HG03460 (cell line): ENCODE data around the gene EPB41L2.
"Not testable (repeated sequence)": the region's sequence is repeated elsewhere in the genome, so short reads cannot be mapped to it uniquely, and the experiment has no call there.

Experiments used
- ATAC-seq: cut with Tn5 transposase; IDR thresholded peaks from one replicate; pipeline ENCODE4 v1.9.1; 2021; ENCODE audit not compliant: unreplicated experiment

The EPB41L2 gene

DNA sequence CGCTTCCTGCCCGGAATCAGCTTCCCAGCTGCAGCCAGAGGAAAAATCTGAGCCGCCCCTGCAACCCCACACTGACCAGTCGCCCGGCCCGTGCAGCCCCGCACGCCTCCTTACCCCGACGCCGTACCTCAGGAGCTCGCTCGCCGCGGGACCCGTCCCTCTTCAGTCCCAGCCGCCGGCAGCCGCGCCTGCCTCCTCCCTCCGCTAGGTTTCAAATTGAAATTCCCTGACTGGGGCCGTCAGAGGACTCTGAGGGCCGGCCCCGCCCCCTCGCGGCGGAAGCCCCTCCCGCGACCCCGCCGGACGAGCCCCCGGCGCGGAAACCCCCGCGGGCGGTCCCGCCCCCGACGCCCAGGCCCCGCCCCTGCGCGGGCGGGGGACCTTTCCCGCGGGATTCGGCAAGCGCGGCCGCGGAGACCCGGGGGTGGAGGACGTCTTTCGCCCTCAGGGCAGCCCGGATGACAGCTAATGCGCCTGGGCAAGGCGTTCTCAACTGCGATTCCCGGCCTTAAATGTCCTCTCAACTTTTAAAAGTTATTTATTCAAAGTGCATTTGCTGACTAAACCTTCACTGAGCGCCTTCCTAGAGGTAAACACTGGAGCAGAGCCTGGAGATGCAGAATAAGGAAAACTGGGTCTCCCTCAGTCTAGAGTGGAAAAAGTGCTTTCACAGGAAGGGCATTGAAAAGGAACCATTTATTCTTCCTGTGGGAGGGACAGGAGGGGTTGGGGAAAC, at the start of gene EPB41L2:
EPB41L2 (minus strand) TSS at position 218 of the 736 bp plus-strand sequence. CDS start 106,760 bp downstream, outside the sequence.
- peak; percentile 74 for ATAC-seq

DNA sequence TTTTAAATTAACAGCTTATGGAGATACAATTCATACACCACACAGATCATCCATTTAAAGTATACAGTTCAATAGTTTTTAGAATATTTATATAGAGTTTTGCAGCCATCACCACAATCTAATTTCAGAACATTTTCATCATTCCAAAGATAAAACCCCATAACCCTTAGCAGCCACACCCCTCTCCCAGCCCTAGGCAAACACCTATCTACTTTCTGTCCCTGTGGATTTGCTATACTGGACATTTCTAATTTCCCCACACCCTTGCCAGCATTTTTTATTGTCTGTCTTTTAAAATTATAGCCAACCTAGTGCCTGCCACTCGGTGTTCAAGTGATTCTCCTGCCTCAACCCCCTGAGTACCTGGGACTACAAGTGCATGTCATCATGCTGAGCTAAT, 49.2 kb upstream of the EPB41L2 start:
- ATAC-seq: no peak

DNA sequence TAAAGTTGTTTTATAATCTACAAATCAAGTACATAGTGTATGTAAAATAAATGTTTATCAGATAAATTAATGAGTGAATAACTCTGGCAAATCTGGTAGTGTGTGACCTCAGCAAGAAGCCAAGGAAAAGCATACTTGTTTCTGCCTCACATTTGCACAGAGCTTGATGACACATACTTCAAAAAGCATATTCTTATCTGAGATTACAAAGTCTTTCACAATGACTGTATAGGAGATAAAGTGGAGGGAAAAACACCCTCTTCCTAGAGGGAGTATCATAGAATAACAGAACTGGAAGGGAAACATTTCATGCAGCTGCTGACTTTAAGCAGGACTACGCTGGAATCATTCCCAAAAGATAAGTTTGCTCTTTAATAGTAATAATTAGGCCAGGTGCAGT, 44.1 kb upstream of the EPB41L2 start:
- ATAC-seq: no peak

DNA sequence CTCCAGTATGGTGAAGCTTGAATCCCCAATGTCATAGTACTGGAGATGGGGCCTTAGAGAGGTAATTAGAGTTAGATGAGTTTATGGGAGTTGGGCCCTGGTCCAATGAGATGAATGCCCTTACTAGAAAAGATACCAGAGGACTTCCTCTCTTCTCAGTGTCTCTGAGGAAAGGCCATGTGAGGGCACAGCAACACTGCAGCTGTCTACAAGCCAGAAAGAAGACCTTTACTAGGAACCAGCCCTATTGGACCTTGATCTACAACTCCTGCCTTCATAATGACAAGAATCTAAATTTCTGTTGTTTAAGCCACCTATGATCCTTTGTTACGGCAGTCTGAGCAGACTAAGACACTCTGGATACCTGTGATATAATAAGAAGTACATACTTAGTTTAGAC, 40.9 kb upstream of the EPB41L2 start:
- ATAC-seq: no peak

DNA sequence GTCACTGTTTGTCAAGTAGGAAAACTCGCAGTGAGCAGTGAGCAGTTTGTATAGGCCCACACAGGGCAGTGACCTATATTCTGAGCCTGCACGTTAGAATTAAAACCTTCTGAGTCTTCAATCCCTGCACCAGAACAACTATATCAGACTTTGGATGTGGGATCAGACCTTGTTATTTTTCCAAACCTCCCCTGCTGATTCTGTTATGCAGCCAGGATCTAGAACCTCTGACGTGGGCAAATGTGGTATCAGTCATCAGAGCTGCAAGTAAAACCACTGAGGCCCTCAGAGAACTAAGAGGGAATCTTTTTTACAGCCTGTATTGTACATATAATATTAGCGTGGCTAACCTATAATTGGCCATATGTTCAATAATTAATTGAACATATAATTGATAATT, 40.3 kb upstream of the EPB41L2 start:
- no peak for ATAC-seq

DNA sequence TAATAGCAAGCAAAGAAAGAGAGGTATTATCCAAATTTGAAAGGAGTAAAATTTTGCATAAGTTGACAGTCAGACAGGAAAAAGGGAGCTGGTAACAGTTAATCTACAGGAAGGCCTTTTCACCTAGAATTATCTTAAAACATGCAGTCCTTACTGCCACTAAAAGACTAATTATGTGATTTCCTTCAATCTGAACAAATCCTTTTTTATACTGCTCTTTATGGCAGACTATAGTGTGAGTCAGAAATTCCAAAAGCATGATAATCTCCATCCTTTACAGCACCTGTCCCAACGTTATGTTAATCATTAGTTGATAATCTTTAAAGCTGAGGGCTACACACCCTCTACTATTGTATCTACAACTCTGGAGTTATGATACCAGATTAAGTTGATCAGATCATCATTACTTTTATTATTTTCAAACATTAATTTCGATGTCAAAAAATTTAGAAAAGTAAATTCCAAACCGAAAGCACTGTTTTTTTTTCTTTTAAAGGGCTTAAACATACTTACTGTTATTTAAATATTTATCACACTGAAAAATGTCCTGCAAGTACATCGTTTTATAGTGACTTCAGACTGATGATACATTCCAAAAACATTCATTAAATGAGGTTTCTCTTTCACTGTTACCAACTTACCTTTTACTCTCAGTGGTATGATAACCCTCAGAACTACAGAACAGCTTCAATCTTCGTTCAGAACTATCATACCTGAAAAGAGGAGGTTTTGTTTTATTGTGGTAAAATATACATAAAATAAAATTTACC, 39.1 kb upstream of the EPB41L2 start:
- ATAC-seq: no peak

DNA sequence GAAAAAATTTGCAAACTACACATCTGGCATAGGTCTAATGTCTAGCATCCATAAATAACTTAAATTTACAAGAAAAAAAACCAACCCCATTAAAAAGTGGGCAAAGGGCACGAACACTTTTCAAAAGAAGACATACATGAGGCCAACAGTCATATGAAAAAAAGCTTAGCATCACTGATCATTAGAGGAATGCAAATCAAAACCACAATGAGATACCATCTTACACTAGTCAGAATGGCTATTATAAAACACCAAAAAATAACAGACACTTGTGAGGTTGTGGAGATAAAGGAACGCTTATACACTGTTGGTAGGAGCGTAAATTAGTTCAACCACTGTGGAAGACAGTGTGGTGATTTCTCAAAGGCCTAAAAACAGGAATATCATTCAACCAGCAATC, 33.7 kb upstream of the EPB41L2 start:
- ATAC-seq: no peak

DNA sequence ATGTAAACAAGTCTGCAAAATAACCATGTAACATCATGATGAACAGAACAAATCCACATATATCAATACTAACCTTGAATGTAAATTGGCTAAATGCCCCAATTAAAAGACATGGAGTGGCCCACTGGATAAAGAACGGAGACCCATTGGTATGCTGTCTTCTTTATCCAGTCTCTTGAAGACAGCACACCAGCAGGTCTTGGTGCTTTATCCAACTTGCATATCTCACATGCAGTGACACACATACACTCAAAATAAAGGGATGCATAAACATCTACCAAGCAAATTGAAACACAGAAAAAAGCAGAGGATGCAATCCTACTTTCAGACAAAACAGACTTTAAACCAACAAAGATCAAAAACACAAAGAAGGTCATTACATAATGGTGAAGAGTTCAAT, 30.3 kb upstream of the EPB41L2 start:
- ATAC-seq: no peak

DNA sequence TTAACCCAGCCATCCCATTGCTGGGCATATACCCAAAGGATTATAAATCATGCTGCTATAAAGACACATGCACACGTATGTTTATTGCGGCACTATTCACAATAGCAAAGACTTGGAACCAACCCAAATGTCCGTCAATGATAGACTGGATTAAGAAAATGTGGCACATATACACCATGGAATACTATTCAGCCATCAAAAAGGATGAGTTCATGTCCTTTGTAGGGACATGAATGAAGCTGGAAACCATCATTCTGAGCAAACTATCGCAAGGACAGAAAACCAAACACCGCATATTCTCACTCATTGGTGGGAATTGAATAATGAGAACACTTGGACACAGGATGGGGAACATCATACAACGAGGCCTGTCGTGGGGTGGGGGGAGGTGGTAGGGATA, 28.9 kb upstream of the EPB41L2 start:
- ATAC-seq: not testable (repeated sequence)

DNA sequence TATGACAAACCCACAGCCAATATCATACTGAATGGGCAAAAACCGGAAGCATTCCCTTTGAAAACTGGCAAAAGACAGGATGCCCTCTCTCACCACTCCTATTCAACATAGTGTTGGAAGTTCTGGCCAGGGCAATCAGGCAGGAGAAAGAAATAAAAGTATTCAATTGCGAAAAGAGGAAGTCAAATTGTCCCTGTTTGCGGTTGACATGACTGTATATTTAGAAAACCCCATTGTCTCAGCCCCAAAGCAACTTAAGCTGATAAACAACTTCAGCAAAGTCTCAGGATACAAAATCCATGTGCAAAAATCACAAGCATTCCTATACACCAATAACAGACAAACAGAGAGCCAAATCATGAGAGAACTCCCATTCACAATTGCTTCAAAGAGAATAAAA, 27.3 kb upstream of the EPB41L2 start:
- ATAC-seq: not testable (repeated sequence)

DNA sequence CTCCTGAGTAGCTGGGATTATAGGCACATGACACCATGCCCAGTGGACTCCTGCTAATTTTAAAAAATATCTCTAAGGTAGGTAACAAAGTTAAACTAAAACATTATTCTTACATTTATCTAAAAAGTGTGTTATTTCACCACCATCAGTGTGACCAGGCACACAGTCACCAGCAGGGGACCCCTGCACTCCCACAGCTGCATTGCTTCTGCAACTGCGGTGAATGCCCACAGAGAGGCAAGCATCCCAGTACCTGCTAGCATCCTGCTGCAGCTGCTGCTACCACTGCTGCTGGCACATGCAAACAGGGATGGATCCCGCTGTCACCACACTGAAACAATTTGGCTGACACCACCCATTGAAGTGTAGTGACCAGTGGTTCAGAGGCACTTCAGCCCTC, 21.9 kb upstream of the EPB41L2 start:
- no peak for ATAC-seq

DNA sequence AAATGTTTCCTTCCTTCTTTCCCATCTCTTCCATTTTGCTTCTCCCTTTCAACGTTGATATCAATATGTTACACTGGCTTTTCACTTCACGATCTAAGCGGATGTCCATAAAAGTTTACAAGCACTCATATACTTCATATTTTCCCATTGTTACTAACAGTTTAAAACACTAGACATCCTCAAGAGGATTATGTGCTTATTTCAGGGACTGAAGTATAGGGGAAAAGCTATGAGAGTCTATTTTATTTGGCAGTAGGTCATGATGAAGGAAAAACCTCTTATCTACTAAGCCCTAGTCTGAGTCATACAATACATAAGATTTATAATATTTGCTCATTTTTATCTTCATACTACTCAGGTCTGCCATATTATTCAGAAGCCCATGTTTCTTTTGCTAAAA, 20.6 kb upstream of the EPB41L2 start:
- no peak for ATAC-seq

DNA sequence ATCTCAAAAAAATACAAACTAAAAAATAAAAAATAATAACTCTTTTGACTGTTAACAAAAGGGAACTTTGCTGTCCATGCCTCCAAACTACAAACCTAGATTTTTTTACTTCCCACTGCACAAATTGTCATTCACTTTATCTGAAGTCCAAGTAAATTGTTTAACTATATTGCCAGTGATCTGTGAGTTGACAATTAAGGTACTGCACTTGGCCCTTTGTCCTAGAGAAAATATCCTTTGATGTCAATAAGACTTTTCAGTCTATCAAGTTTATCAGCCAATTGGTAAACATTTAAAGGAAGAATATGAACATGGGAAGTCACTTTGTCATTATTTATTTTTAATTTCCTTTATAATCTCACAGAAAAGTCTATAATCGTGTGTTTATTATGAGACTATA, 19.3 kb upstream of the EPB41L2 start:
- ATAC-seq: no peak

DNA sequence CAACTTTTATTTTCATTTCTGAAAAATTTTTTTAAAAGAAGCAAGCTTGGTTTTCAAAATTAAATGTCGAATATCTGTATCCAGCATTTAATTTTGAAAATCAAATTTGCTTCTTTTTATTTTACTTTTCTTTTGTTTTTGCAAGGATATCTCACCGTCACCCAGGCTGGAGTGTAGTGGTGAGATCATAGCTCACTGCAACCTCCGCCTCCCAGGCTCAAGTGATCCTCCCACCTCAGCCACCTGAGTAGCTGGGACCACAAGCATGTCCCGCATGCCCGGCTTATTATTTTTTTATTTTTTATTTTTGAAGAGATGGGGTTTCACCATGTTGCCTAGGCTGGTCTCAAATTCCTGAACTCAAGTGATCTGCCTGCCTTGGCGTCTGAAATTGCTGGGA, 17.0 kb upstream of the EPB41L2 start:
- ATAC-seq: no peak

DNA sequence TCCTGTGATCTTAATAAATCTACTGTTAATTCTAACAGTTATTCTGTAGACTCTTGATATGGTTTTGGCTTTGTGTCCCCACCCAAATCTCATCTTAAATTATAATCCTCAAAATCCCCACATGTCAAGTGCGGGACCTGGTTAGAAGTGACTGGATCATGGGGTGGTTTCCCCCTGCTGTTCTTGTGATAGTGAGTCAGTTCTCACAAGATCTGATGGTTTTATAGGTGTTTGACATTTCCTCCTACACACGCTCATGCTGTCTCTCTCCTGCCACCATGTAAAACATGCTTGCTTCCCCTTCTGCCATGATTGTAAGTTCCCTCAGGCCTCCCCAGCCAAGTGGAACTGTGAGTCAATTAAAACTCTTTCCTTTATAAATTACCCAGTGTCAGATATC, 10.5 kb upstream of the EPB41L2 start:
- no peak for ATAC-seq

DNA sequence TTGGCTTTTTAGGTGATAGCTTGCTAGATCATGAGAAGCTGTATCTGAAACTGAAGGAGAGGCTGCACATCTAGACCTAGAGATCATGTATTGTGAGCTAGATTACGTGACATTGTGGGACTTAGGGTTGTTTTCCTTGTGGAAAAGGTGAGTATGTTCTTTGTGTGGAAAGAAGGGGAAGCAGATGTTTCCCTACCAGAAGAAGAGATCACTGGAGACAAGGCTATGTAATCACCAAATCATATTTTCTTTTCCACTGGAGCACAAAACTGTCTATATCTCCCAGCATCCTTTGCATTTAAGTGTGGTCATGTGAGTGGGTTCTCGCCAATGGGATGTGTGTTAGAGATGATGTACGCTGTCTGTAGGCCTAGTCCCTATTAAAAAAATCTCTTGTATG, 7.0 kb upstream of the EPB41L2 start:
- no peak for ATAC-seq

DNA sequence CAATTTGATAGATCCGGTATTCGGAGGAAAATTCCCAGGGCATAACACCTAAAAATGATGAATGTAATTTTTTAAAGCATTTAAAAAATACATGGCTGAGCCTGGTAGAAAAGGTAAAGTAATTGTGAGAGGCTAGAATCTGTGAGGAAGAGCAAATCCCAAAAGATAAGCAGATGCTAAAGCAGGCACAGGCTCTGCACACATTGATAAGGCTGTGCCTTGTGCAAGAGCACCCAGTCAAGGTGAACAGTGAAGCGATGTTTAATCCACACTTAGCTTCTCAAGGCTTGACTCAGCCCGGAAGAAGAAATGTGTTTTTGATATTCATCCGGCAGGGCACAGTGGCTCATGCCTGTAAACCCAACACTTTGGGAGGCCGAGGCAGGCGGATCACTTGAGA, 5.1 kb upstream of the EPB41L2 start:
- ATAC-seq: no peak

DNA sequence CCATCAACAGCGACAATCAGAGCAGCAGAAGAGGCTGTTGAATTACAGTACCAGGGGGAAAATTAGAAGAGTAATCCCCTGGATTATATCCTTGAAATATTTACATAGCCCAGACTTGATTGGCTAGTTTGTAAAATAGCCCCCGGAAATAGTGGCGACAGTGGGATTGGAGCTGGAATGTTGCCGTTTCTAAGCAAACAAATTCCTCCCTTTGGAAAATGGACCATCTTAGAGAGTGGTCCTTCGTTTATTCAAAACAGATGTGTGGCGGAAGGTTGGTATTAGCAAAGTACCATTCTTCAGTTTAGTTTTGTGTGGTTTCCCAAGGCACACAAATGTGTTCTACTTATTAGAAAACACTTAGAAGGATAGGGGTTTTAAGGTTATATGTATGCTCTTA, 4.5 kb upstream of the EPB41L2 start:
- ATAC-seq: no peak

DNA sequence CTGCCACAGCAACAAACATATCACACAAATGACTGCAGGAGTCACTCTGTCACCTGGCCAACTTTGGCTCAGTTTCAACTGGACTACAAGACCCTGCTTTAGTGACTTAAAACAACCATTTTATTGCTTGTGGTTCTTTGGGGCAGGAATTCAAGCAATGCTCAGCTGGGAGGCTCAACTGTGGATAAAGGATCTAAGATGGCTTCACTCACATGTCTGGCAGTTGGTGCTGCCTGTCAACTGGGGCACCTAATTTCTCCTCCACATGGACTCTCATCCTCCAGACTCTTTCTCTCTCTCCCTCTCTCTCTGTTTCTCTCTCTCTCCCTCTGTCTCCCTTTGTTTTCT, 2.8 kb upstream of the EPB41L2 start:
- no peak for ATAC-seq

DNA sequence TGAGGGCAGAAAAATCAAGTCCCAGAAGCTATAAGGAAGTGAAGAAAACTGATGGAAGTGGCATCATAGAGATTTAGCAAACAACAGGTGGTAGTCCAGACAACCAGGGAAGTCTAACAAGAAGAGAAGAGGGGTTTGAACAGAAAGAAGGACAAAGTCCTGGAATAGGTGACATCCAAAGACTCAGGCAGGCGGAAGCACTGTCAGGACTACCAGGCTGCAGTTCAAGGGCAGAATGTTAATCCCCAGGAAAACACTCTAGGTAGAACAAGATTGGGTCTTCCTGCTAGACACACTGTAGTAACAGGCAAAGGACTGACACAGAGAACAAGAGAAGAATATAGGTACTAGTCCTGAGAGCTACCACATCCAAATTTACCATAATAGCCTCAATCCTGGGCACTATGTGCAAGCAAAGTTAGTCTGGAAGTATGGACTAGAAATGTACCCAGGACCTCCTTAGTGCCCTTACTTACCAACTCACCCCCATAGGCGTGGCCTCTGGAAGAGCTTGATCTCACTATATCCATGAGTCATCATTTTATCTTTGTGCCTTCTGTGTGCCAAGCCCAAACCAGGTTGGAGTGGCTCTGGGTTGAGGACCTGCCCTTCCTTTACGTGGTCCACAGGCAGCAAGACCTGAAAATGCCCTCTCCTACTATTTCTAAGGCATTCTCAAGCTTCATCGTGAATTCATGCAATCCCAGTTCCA, 2.2 kb upstream of the EPB41L2 start:
- no peak for ATAC-seq

DNA sequence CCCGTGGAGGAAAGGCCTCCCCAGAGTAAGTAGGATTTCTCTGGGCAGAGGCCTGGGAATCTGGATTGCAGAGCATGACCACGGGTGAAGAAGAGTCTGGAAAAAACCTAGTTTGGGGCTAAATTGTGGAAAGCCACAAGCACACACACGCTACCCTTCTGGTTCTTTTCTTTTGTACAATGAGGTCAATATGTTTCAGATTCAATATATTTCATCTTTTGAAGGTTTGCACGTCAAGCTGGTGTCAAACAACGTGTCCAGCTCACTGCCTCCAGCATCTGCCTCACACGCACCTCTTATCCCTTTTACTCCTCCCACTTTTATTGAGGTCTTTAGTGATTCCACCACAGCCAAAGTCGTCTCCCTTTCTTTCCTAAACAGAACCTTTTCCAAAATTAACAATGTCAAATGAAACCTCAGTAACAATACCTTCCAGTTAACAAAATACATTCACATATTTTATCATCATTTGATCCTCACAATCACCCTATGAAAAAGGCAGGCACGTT, 773 bp upstream of the EPB41L2 start:
- peak; percentile 2 for ATAC-seq
